NCI-H82 (cell line): ENCODE measurements around the gene ACP4.

Source experiments
- DNase-seq: peaks from one replicate; lab custom pipeline; 2025; lab: John Stamatoyannopoulos, UW

ACP4 gene

DNA sequence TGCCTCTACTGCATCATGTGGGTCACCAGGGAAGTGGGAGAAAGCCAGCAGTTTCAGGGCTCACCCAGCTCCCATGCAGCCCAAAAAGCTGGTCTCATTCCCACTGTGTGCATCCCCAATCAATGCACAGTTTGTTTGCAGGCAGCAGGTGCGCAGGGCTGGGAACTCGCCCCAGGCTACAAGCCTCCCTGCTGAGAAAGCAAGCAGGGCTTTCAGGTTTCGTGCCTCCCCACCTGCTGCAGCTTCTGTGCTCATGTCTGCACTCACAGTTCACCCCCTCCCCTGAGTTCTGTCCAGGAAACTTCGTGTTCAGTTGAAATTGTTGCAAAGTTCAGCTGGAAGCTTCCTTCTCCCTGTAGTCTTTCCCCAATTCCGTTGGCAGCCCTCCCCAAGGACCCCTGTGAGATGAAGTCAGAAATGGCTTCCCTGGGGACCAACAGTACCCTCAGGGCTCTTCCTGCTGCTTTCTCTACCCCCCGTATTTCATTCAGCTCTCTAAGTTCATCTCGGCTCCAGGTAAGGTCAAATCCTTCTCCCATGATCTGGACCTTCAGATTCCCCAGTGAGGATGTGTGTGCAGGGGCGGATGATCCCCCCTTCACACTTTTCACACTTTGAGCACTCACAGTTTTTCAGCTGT is 54.2 kb downstream of the ACP4 start:
- DNase-seq: no peak
